NCI-H2196 treated with DMSO at 0.1 percent for 48 hours (cell line): ENCODE measurements around the gene VSIG8.
"Not testable (repeated sequence)": the region's sequence is repeated elsewhere in the genome, so short reads cannot be mapped to it uniquely, and the experiment has no call there.

ENCODE experiments used
- DNase-seq: peaks from one replicate; lab custom pipeline; 2025; ENCODE audit not compliant: unreplicated experiment; lab: John Stamatoyannopoulos, UW

Gene VSIG8, protein sequence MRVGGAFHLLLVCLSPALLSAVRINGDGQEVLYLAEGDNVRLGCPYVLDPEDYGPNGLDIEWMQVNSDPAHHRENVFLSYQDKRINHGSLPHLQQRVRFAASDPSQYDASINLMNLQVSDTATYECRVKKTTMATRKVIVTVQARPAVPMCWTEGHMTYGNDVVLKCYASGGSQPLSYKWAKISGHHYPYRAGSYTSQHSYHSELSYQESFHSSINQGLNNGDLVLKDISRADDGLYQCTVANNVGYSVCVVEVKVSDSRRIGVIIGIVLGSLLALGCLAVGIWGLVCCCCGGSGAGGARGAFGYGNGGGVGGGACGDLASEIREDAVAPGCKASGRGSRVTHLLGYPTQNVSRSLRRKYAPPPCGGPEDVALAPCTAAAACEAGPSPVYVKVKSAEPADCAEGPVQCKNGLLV

DNA sequence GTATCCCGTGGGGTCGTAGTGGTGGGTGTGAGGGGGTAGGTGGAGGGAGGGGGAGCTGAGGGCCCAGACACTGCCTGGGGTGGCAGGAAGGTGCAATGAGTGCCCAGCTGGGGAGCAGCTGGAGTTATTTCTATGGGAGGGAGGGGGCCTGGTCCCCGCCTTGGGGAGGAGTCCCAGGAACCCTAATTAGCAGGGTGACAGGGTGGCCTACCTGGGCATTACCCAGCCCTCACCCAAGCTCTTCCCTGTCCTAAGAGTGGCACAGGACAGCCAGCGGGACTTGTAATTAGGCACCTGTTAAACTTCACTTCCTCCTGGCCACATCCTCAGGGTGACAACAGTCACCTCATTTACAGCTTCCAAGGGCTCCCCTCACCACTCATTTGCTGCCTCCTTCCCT, at the start of gene VSIG8:
VSIG8 (minus strand) TSS at position 101 of the 400 bp plus-strand sequence. CDS start 136 bp downstream, outside the sequence.
- no peak for DNase-seq

DNA sequence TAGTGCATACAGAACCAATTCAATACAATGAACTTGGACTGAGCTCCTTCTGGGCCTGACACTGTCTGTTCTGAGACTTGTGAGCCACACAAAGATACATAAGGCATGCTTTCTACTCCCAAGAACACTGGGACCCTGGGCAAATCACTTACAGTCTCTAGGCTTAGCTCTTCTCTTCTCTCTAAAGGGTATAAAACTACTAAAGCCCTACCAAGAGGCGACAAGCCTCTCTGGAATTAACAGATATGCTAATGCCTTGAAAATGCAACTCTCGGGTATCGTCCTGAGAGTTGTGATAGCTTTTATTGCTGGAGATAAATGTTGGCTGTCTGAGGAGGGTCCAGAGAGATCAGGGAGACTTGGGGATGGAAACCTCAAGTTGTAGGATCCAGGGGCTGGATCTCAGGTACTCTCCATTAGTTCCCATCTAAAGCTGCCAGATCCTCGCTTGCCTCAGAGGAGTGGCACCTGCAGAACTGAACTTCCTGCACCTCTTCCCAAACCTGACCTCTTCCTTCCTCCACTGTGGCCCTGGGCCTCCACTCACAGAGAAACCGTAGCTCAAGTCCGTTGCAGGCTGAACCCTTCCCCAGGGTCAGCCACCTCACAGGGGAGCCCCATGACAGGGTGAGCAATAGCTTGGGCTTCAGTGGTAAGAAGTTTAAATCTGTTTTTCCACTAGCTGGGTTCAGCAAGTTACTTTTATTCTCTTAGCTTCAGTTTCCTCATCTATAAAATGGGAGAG, 49.0 kb upstream of the VSIG8 start:
- no peak for DNase-seq

DNA sequence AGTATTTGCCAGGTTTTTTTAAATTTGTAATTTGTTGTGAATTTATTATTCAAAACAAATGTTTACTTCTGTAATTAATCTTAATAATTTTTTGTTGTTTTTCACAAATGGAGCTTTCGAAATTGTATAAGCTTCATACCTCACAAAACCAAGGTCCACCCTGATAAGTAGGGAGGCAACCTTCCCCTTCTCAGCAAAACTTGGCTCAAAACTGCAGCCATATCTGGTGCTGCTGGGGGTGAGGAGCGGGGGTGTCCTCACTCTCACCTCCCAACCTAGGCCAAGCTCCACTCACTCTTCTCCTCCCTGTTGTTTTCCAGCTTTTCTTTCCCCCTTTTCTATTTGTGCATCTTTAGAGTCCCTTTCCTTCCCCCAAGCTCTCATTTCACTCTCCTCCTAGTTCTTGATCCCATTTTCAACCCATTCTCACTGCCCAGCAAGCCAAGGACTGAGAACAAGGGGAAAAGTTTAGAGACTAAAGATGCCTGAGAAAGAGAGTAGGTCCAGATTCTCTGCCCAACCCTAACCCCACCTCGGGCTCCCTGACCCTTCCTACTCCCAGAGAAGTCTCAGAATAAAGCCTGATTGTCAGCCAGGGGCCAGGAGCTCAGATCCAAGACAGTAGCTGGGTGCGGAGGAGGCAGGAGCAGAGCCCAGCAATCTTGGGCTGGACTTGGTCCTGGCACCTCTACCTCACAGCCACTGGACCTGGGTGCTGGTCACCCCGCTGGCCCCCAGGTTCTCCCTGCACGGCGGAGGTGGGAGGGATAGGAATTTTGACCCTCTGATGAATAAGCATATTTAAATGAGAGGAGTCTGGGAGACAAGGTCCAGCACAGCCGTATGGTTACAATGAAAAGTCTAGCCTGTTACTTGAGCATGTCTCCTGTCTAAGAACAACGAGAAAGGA, 45.8 kb upstream of the VSIG8 start:
- DNase-seq = no peak

DNA sequence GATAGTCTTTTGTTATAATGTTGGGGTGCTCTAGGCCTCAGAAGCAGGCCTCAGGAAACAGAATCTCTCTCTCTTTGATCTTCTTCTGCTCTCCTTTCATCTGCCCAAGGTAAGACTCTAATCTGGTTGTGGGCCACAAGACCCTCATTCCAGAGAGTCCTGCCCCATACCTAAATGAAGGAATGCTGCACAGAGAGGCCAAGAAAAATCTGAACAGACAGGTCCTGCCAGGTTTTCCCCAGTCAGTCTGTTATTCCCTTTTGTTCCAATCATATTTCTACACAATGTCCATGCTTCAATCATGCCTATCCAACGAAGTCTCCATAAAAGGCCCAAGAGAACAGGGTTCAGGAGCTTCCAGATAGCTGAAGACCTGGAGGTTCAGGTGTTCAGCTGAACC, 44.5 kb upstream of the VSIG8 start:
- DNase-seq = no peak

DNA sequence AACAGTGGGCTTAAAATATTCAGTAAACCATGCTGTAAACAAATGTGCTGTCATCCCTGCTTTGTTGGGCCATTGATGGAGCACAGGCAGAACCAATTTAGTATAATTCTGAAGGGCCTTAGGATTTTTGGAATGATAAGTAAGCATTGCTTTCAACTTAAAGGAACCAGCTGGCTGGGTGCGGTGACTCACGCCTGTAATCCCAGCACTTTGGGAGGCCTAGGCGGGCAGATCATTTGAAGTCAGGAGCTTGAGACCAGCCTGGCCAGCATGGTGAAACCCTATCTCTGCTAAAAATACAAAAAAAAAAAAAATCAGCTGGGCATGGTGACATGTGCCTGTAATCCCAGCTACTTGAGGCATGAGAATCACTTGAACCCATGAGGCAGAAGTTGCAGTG, 41.6 kb upstream of the VSIG8 start:
- not testable (repeated sequence) for DNase-seq

DNA sequence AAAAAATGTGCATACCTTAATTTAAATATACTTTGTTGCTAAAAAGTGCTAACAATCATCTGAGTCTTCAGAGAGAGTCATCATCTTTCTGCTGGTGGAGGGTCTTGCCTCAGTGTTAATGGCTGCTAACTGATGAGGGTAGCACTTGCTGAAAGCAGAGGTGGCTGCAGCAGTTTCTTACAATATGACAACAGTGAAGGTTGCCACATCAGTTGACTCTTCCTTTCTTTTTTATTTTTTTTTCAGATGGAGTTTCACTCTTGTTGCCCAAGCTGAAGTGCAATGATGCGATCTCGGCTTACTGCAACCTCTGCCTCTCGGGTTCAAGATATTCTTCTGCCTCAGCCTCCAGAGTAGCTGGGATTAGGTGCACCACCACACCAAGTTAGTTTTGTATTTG, 40.1 kb upstream of the VSIG8 start:
- no peak for DNase-seq

DNA sequence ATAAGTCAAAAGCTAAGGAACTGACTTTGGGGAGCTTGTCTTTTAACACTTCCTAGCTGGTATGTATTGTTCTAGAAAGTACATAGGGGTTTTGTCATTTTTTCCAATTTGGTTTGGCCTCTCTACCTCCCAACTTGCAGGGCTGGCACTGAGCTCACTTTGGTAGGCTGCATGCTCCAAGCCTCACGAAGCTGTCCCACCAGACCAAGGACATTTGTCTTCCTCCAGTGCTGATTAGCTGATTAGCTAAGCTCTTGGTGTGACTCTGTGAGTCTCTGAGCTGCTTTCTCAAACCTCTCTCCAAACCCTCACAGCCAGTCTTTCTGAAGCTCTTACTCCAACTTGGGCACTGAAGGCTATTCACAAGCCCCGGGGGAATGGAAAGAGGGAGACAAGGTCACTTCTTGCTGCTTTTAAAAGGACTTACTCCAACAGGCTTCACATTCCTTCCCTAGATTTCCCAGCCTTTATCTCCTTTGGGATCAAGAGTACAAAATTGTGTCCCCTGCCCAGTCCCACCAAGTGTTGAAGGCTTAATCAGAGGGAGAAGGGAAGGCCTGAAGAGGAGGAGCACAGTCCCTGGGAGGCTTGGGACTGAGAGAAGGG, 38.4 kb upstream of the VSIG8 start:
- DNase-seq = no peak

DNA sequence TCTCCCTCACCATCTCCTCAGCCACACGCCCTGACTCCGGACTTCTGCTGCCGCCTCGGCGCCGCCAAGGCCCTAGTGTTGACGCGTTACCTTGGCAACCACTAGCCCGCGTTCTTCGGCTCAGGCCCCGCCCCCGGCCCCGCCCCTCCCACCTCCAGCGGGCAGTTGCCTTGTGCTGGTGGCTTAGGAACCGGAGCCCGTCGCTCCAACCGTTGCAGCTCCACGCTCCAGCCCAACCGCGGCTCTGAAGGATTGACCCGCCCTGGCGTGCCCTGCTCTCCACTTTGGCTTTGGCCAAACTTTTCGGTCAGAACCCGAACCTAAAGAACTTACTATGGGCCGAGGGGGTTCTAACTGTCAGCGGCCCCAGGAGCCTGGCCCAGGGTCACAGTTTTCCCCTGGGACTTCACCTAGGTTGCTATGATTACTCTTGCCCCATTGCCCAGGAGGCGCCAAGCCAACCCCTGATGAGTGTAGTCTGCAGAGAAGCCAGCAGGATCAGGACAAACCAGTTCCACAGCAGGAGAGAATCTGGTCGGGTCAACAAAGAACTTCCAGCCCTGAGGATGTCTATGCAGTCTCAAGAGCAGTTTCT, 37.7 kb upstream of the VSIG8 start, which contains the start of gene CFAP45:
CFAP45 (minus strand) TSS at position 80 of the 595 bp plus-strand sequence; CDS start at position 13, 67 bp downstream.
- peak; percentile 78 for DNase-seq

DNA sequence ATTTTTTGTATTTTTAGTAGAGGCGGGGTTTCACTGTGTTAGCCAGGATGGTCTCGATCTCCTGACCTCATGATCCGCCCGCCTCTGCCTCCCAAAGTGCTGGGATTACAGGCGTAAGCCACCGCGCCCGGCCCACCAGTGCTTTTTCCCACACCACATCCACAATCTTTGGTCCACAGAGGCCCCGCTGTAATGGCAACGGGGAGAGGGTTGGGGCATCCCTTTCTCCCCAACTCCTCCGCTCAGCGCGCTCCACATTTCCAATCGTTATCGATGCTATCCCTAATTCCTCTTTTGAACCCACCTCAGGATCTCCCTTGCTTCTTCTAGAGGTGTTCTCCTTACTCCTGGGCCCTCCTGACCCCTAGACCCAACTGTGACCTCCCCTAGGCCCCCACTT, 37.2 kb upstream of the VSIG8 start:
- not testable (repeated sequence) for DNase-seq

DNA sequence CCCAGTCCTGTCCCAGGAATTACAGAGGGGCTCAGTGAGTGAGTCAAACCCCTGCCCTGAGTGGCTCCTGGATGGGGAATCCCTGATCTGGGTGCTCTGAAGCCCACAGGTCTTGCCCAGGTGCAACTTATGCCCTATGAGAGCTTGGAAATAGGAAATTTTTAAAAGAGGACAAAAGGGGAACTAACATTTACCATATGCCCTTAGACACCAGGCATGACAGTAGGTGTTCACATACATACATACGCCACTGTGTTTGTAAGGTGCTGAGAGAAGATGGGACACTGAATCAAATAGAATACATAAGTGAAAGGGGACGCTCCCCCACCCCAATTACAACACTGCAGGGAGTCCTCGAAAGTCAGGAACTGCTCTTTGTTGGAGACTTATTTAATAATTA, 36.1 kb upstream of the VSIG8 start:
- DNase-seq = no peak

DNA sequence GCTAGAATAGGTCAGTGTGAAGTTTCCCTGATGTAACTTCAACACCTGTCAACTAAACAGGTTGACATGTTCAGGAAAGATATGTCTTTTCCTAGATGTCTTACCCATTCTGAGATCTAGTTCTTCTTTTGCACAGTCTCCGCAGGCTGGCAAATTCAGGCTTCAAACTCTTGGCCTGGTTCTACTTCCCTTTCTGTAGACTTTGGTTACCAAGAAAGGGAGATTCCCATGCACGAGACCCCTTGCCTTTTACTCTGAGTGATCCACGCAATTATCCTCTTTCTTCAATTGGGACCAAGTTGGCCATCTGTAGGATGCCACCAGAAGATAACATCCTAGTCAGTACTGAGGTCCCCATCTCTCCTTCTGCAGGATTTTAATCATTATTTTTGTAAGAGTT, 35.5 kb upstream of the VSIG8 start:
- DNase-seq = no peak

DNA sequence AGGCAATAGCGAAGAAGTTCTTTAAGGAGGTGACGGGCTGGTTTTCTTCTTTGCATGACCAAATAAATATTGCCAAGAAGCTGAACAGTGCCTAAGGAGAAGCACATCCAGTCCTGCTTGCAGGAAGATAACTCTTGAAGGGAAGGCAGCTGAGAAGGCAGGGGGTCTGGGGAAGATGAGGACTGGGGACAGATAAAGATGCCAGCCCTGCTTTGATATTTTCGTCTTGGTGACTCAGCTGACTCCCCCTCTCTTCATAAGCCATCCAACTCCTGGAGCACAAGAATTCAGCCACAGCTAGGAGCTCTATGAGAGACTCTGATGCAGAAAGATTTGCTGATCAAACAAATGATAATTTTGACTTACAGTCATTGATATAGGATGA, 34.1 kb upstream of the VSIG8 start:
- DNase-seq = no peak

DNA sequence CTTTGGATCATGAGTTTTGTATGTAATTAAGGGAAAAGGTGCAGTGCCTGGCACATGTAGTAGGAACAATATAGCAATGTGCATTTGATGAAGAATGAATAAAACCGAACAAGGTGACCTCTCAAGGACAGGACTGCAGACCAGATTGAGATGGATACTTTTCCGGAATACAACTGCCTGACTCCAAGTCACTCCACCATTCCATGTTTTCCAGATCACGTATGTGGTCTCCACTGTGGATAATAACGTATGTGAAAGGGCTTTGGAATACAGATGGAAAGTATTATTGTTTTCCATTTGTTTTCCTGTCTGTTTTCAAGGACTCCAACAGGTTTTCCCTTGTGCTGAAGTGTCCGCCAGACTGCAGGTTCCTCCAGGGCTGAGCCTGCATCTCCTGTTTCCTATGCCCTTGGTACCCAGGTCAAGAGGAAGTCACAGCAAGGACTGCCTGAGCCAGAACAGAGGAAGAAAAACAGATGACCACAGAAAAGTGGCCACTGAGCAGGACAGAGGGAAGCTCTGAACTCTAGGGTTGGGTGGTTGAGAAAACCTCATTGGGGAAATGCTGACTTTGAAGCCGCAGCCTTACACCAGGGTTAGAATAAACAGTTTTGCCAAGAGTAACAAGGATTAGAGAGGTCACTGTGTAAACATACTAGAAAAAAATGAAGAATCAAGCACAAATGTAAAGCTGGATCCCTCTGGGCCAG, 33.5 kb upstream of the VSIG8 start:
- DNase-seq = no peak

DNA sequence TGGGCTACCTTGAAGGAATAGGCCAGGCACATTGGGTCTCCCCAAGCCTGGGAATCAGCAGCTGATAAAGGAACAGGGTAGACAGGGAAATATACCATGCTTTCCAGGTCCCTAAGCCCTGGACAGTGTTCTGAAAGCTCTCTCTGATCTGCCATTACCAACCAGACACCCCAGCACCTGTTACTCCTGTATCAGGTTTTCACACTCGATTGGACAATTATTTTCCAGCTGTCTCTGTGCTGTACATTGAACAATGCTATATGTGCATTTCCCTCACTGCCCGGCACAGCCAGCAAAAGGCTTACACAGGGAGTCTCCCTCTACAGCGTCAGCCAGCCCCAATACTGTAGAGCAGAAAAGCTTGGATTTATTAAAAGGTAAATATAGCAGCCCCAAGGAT, 32.8 kb upstream of the VSIG8 start:
- no peak for DNase-seq

DNA sequence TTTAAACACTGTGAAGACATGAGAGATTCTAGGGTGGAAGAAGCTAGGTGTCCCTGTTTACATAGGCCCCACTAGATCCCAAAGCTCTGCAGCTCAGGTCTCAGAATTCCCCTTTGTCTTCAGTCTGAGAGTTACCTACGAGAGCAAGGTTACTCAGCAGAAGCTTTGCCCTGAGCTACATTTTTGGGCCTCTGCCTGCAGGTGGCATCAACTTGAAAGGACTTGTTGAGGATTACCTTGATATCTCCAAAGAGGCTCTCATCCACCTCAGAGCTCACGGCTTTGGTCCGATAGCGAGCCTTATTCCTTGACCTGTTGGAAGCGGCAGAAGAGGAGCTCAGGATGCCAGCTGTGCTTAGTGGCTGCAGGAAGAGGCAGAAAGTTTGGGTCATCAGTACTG, 30.5 kb upstream of the VSIG8 start:
- DNase-seq = no peak

DNA sequence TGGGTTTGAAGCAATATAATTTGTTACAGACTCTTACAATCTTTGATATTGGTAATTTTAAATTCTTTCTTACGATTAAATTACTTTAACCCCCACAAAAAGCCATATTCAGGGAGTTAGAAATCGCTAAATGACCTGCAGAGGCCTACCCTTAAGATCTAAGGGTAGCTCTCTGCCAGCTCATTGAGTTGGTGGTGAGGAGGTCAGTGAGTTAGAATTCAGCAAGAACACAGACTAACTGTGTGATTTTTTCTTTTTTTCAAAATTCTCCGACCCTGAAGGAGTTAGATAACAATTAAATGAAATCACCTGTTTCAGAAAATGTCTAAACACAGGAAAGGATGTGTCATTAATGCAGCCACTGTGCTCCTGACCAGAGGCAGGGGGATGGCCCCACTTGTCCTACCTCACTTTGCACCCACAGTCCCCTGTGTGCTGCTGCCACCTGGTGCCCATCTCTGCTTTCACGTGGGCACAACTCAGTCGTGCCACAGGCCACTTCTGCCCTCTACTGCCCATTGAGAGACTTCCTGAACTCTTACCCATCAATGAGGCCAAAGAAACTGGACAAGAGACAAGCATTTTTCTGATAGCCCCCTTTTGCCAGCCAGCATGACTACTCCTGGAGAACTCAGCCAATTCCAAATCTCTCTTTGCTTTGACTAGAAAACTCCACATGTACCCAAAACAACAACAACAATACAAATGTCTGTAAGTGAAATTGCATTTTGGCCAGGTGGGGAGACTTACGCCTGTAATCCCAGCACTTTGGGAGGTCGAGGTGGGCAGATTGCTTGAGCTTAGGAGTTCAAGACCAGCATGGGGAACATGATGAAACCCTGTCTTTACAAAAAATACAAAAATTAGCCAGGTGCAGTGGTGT, 29.1 kb upstream of the VSIG8 start:
- peak; percentile 65 for DNase-seq

DNA sequence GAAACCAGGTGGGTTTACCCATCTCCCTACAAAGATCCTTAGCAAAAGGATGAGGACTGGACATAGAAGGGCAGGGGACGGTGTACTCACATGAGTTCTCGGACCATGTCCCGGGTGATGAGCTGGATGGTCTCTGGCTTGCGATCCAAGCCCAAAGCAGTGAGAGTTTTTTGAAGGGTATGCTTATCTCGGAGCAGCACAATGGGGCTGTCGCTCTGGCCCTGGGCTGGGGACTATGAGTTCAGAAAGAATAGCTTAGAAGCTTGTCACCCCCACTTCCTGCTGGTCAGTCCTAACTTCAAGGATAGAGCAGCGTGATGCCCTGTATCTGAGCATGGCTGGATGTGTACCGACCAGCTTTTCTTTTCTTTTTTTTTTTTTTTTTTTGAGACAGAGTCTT, 27.9 kb upstream of the VSIG8 start:
- DNase-seq = no peak

DNA sequence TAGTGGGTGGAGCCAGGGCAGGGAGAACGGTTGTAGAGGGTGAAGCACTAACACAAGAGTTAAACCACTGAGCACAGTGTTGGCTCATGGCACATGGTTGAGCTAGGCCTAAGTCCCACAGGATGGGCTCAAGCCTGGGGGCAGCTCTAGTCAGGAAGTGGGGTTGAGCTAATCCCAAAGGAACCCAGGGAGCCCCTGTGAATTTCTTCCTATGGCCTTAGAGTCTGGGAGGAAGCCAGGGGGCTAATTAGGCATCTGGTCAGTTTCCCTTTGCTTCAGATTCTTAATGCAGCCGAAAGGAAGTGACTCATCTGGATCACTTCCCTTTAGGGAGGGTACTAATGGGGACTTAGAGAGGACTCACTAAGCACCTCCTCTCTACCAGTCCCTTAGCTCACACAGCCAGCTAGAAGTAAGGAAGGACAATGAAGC, 27.4 kb upstream of the VSIG8 start:
- DNase-seq = no peak

DNA sequence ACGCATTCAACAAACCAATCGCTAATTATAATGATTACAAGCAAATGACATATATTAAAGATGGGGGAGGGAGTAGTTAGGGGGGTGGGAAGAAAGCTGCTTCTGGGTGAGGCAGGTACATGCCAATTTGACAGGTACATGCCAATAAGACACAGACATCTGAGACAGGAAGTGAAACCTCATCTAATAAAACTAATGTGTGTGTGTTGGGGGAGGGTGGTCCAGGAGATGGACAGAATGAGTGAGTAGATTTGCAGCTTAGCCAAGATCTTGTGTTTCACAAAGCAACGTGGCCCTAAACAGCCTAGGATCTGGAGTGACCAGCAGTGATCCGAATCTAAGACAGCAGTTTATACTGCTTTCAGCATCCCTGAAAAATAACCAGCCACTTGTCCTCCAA, 26.7 kb upstream of the VSIG8 start:
- no peak for DNase-seq
